Neutrophil (primary cell): ENCODE measurements around the gene MED12L.

Experiments used
- H3K27ac ChIP-seq: fragments of 200-600 bp; sonication (generic); 2 replicates; pipeline ENCODE4 v1.5.1; 2016; ENCODE audit warnings: mild to moderate bottlenecking, moderate library complexity
- H3K27me3 ChIP-seq: fragments of 200-600 bp; sonication (generic); 2 replicates; pipeline ENCODE4 v1.6.0; 2016; ENCODE audit warnings: mild to moderate bottlenecking
- H3K36me3 ChIP-seq: fragments of 200-600 bp; sonication (generic); 2 replicates; pipeline ENCODE4 v1.5.1; 2017
- H3K4me1 ChIP-seq, 2 experiments: fragments of 200-600 bp in 1 of 2; sonication (generic) in 1 of 2; 1 replicate in 1 of 2; 2 replicates in 1 of 2; pipeline versions ENCODE4 v1.5.1 to v1.6.1; 2013 to 2016; ENCODE audit warnings: low read depth in 1 of 2, low read length in 1 of 2, mild to moderate bottlenecking in 1 of 2, moderate library complexity in 1 of 2; ENCODE audit not compliant: control insufficient read depth in 1 of 2, insufficient read depth in 1 of 2
- H3K4me3 ChIP-seq, 2 experiments: fragments of 200-600 bp in 1 of 2; sonication (generic) in 1 of 2; 1 replicate in 1 of 2; 2 replicates in 1 of 2; pipeline ENCODE4 v1.5.1; 2013 to 2016; ENCODE audit warnings: low read depth in 1 of 2, low read length in 1 of 2, mild to moderate bottlenecking in 1 of 2, moderate library complexity in 1 of 2
- H3K9me3 ChIP-seq: fragments of 200-600 bp; sonication (generic); 2 replicates; pipeline ENCODE4 v1.5.1; 2016
- TF ChIP-seq, protein P1 (sequence below): fragments of 200-600 bp; sonication (generic); IDR thresholded peaks from 2 replicates; pipeline ENCODE4 v1.5.1; 2016; ENCODE audit warnings: antibody characterized with exemption

MED12L gene

DNA sequence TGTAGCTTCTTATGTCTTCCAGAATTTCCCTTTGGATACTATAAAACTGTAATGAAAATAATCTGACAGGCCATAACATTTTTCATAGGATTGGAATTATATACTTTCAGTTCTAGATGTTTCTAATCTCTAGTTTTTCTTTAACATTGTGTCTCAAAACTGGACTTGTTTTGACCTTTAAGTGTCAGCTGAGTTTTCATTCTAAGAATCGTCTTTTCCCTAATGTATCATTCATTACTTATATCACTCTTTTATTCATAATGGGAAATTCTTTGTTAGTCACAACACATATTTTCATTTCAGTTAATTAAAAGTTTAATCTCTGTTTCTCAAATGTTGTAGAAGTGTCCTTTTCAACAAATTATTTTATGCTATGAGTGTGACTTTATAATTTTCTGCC is 105.6 kb downstream of the MED12L start:
- TF ChIP-seq, protein P1, sequence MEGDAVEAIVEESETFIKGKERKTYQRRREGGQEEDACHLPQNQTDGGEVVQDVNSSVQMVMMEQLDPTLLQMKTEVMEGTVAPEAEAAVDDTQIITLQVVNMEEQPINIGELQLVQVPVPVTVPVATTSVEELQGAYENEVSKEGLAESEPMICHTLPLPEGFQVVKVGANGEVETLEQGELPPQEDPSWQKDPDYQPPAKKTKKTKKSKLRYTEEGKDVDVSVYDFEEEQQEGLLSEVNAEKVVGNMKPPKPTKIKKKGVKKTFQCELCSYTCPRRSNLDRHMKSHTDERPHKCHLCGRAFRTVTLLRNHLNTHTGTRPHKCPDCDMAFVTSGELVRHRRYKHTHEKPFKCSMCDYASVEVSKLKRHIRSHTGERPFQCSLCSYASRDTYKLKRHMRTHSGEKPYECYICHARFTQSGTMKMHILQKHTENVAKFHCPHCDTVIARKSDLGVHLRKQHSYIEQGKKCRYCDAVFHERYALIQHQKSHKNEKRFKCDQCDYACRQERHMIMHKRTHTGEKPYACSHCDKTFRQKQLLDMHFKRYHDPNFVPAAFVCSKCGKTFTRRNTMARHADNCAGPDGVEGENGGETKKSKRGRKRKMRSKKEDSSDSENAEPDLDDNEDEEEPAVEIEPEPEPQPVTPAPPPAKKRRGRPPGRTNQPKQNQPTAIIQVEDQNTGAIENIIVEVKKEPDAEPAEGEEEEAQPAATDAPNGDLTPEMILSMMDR, result no peak
- no peak overlapping the region for H3K4me3 ChIP-seq

GRCh38 chr3:151192545-151192944 is 107.1 kb downstream of the MED12L start:
- H3K27ac ChIP-seq, result no peak overlapping the region
- no peak overlapping the region for H3K4me3 ChIP-seq
- H3K9me3 ChIP-seq, result no peaks in the 10 kb centered on the region

More for the DNA sequence above, 105.6 kb downstream of the MED12L start:
- H3K27ac ChIP-seq, result no peak overlapping the region
- H3K4me1 ChIP-seq, result no peaks in the 10 kb centered on the region
- no peaks in the 10 kb centered on the region for H3K27me3 ChIP-seq
- H3K36me3 ChIP-seq, result no peaks in the 10 kb centered on the region
- H3K9me3 ChIP-seq, result no peaks in the 10 kb centered on the region

GRCh38 chr3:151195826-151196225 is 110.4 kb downstream of the MED12L start:
- H3K36me3 ChIP-seq, result no peaks in the 10 kb centered on the region
- H3K4me1 ChIP-seq, result no peaks in the 10 kb centered on the region
- H3K9me3 ChIP-seq, result no peaks in the 10 kb centered on the region
- H3K4me3 ChIP-seq, result no peak overlapping the region
- no peak overlapping the region for H3K27ac ChIP-seq
- H3K27me3 ChIP-seq, result no peaks in the 10 kb centered on the region
- TF ChIP-seq, protein P1, result no peak

More at GRCh38 chr3:151192545-151192944, 107.1 kb downstream of the MED12L start:
- Histone ChIP-seq H3K4me1 (no peaks in the 10 kb centered on the region), H3K36me3 (no peaks in the 10 kb centered on the region), H3K27me3 (no peaks in the 10 kb centered on the region)
- TF ChIP-seq, protein P1, result no peak

DNA sequence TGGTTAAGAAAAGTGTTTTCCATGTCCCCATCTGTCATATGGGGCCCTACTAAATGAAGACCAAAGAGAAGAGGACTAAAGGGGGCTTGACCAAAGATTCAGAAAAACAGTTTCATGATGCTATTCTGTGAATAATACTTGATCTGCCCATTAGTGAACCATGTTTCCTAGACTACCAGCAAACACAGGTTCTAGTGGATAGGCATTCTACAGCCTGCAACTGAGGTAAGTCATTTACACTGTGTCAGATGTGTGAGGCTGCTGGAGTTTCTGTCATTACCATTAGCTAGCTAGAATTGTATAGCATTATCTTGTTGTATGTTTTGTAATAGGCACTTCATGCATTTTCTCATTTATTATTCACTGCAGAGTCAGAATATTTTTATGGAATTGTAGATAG is 111.0 kb downstream of the MED12L start:
- Histone ChIP-seq H3K36me3 (no peaks in the 10 kb centered on the region), H3K9me3 (no peaks in the 10 kb centered on the region), H3K27me3 (no peaks in the 10 kb centered on the region), H3K4me3 (no peak overlapping the region), H3K4me1 (no peaks in the 10 kb centered on the region), H3K27ac (no peak overlapping the region)
- TF ChIP-seq, protein P1, result no peak

DNA sequence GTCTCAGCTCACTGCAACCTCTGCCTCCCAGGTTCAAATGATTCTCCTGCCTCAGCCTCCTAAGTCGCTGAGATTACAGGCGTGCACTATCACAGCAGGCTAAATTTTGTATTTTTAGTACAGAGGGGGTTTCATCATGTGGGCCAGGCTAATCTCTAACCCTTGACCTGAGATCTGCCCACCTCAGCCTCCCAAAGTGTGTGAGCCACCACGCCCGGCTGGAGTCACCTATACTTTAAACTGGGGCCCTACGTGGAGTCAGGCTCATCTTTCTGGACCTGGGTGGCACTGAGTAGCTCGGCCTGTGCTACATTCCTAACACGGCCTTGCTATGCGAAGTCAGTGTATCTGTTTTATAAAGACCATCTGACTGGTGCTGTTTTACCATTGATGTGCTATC is 111.8 kb downstream of the MED12L start:
- H3K4me1 ChIP-seq, result no peaks in the 10 kb centered on the region
- H3K9me3 ChIP-seq, result no peaks in the 10 kb centered on the region
- H3K27ac ChIP-seq, result no peak overlapping the region
- no peak overlapping the region for H3K4me3 ChIP-seq
- no peaks in the 10 kb centered on the region for H3K36me3 ChIP-seq
- TF ChIP-seq, protein P1, result no peak
- H3K27me3 ChIP-seq, result no peaks in the 10 kb centered on the region
